ENCODE measurements around the gene RAB21.
A peak's percentile ranks its signal among the peaks of the same experiment; 100 is the strongest.
"Not testable (repeated sequence)": the region's sequence is repeated elsewhere in the genome, so short reads cannot be mapped to it uniquely, and the experiment has no call there.

Gene RAB21

DNA sequence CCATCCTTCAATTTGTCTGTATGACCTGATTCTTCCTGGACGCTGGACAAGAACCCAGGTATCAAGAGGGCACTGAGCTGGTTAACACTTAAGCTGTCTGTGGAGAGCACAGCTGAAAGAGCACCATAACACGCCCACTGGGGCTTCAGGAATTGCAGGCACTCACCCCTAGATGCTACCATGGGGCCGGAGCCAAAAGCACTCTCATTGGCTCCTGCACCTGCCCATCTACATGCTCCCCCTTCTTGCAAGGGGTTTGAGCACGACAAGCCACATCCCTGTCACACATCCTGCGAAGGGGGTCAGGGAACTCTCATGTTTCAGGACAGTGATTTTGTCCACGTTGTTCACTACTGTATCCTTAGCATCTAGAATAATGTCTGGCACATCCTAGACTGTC lies 49.8 kb downstream of the RAB21 start:
- TF ChIP-seq, protein P1, sequence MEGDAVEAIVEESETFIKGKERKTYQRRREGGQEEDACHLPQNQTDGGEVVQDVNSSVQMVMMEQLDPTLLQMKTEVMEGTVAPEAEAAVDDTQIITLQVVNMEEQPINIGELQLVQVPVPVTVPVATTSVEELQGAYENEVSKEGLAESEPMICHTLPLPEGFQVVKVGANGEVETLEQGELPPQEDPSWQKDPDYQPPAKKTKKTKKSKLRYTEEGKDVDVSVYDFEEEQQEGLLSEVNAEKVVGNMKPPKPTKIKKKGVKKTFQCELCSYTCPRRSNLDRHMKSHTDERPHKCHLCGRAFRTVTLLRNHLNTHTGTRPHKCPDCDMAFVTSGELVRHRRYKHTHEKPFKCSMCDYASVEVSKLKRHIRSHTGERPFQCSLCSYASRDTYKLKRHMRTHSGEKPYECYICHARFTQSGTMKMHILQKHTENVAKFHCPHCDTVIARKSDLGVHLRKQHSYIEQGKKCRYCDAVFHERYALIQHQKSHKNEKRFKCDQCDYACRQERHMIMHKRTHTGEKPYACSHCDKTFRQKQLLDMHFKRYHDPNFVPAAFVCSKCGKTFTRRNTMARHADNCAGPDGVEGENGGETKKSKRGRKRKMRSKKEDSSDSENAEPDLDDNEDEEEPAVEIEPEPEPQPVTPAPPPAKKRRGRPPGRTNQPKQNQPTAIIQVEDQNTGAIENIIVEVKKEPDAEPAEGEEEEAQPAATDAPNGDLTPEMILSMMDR (conservative IDR thresholded peaks at IDR 0.05; ENCODE audit: low read depth) = no peak
- no peak overlapping the region for H3K27ac ChIP-seq
- CTCF ChIA-PET = no interaction called here
- DNase-seq (ENCODE audit: low spot score) = no peak
- POLR2A ChIA-PET (ENCODE audit: low non-redundant PET) = no interaction called here

DNA sequence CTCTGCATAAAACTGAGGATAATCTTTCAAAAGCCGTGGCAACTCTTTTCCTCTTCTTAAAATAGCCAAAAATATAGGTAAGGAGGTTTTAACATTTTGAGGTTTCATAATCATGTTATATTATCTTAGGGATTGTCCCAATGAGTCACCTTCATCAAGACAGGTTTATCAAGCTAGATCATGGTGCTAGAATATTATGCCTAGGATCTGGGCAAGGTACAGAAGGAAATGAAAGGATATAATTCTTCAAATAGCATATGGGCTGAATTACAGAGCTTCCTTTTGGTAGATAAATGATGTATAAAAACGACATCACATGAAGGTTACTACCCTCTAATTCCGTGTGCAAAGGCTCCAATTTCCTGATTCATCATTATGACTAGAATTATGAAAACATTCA lies 56.3 kb downstream of the RAB21 start:
- ChIA-PET POLR2A (ENCODE audit: low non-redundant PET) (no interaction called here), CTCF (no interaction called here)
- TF ChIP-seq, protein P1 (conservative IDR thresholded peaks at IDR 0.05; ENCODE audit: low read depth) = no peak
- no peak overlapping the region for H3K27ac ChIP-seq
- peak; percentile 30 for DNase-seq (ENCODE audit: low spot score)

DNA sequence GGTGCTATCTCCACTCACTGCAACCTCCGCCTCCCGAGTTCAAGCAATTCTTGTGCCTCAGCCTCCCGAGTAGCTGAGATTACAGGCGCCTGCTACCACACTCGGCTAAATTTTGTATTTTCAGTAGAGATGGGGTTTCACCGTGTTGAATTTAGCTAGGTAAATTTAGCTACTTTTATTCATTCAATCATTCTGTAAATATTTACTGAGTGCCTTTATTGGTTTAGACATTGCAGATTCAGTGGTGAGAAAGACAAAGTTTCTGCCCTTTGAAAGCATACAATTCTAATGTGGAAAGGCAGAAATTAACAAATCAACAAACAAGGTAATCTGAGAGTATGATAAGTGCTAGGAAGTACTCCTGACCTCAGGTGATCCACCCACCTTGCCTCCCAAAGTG lies 60.6 kb downstream of the RAB21 start:
- POLR2A ChIA-PET (ENCODE audit: low non-redundant PET); CTCF ChIA-PET; DNase-seq (ENCODE audit: low spot score); H3K27ac ChIP-seq: not testable (repeated sequence)

DNA sequence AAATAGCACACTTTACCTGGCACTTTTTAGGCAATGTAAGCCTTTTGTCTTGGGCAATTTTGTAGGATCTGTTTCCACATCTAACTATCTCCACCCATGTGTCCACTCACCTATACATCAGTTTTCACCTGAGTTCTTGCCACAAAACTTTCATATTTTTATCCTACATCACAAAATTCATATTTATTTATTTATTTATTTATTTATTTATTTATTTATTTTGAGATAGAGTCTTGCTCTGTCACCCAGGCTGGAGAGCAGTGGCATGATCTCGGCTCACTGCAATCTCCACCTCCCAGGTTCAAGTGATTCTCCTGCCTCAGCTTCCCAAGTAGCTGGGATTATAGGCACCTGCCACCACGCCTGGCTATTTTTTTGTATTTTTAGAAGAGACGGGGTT lies 67.4 kb downstream of the RAB21 start:
- POLR2A ChIA-PET (ENCODE audit: low non-redundant PET); DNase-seq (ENCODE audit: low spot score); H3K27ac ChIP-seq: not testable (repeated sequence)
- CTCF ChIA-PET = interaction anchor here (0.6 kb wide), 1 partner anchor 293 kb away, joined by 3 read pairs; no protein-coding TSS in a partner anchor

DNA sequence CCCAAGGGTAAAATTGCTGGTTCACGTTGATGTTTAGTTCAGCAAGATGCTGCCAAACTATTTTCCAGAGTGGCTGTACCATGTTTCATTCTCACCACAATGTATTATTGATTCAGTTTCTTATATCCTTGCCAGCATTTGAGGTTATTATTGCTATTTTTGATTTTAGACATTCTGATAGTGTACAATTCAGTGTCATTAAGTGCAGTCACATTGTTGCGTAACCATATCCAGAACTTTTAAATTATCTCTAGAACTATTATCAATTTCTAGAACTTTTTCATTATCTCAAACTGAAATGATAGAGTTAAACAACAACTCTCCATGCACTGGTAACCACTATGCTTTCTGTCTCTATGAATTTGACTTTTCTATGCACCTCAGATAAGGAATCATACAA lies 74.2 kb downstream of the RAB21 start:
- TF ChIP-seq, protein P1 (conservative IDR thresholded peaks at IDR 0.05; ENCODE audit: low read depth) = no peak
- ChIA-PET POLR2A (ENCODE audit: low non-redundant PET) (no interaction called here), CTCF (no interaction called here)
- no peak overlapping the region for H3K27ac ChIP-seq
- no peak for DNase-seq (ENCODE audit: low spot score)

DNA sequence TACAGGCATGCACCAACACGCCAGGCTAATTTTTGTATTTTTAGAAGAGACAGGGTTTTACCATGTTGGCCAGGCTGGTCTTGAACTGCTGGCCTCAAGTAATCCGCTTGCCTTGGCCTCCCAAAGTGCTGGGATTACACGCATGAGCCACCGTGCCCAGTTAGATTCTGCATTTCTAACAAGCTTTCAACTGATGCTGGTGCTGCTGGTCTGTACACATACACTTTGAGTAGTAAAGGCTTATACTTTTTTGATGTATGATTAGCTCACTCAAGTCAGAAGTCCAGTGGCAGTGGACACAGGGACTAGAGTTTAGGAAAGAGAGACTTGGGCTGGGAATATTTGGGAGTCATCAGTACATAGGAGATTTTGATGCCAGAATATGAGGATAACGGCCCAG lies 82.7 kb downstream of the RAB21 start:
- ChIA-PET CTCF (no interaction called here), POLR2A (ENCODE audit: low non-redundant PET) (no interaction called here)
- TF ChIP-seq, protein P1 (conservative IDR thresholded peaks at IDR 0.05; ENCODE audit: low read depth) = no peak
- H3K27ac ChIP-seq = no peak overlapping the region
- no peak for DNase-seq (ENCODE audit: low spot score)

DNA sequence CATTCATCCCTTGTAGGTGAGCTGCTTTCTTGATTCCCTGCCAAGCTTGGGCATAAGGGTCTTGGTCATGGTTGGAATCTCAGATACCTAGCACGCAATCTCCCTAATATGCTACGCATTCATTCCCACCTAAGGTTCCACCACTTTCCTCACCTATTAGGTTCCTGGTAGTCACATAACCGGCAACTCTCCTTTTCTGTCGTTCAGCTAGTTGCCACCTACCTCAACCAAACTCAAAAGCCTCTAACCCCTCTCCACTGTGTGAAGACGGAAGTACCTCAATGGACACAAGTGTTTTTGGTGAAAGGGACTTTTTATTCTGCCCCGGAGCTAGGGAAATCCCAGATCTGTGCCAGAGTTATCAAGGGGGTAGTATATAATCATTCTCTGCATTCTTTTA lies 83.6 kb downstream of the RAB21 start:
- CTCF ChIA-PET = no interaction called here

More for the DNA sequence above, 83.6 kb downstream of the RAB21 start:
- H3K27ac ChIP-seq = no peak overlapping the region
- DNase-seq (ENCODE audit: low spot score) = no peak
- TF ChIP-seq, protein P1 (conservative IDR thresholded peaks at IDR 0.05; ENCODE audit: low read depth) = no peak
- POLR2A ChIA-PET (ENCODE audit: low non-redundant PET) = interaction anchor here (0.7 kb wide), 1 partner anchor 8 kb away, joined by 3 read pairs; no protein-coding TSS in a partner anchor
